HS-27A (cell line): Measurements from ENCODE around the gene VIPR2.

Source experiments
- DNase-seq: peaks from one replicate; pipeline ENCODE4 v3.0.0-alpha.2; 2012; ENCODE audit warnings: low read depth, missing footprints

The VIPR2 gene

DNA sequence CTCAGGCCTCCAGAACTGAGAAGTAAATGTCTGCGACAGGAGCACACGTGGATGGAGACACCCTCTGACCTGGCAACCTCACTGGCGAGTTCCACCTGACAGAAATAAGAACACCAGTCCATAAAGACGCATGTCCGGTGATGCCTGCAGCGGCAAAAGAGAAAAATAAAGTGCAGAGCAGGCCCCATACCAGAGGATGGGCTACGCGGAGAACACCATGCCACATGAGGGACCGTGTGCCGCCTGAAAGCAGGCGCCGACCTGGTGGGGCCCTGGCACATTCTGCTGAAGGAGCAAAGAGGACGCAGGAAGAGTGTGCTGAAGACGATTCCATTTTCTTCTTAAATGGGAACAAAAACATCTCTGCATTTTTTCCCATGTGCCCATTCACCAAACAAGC is 105.0 kb downstream of the VIPR2 start:
- DNase-seq, result no peak

DNA sequence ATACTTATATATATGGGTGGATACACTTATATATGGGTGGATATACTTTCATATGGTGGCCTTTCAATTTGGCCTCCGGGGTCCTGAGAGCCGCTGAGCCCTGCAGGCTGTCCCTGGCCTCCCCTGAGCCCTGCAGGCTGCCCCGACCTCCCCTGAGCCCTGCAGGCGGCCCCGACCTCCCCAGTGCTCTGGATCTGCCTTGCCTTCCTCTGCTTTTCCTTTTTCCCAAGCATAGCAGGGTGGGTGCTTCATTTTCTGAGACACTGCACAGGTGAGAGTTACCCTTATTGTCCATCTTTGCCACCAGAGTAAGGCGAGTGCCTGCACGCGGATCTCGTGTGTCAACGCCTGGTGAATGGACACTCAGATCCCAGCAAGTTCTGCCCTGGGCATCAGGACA is 106.6 kb downstream of the VIPR2 start:
- DNase-seq, result no peak

DNA sequence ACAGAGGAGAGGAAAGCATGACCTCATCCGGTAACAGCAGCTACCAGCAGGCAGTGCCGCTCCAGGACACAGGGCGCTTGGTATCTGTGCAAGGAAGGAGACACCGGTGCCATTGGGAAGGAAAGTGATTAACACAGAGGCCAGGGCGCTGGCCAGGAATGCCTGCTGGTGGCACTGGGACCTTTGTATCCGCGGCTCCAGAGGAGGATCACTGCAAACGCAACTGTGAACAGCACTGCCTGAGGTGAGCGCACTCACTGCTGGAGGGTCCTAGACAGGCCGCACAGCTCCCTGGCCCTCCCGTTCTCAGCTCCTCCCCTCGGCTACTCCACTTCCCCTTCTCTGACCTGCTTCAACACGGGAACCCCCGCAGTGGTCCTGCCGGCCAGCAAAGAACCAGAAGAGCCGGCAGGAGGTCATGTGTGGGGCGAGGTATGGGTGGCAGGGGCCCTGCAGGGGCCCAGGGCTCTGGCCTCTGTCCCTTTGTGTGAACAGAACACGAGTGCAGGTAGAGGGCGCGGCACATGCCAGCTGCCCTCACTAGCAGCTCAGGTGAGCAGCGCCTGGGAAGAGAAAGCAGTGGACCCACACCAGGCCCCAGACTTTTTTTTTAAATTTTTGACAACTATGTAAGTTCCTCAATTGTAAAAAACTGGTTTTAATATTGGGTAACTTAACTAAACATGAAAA is 107.6 kb downstream of the VIPR2 start:
- DNase-seq, result no peak

DNA sequence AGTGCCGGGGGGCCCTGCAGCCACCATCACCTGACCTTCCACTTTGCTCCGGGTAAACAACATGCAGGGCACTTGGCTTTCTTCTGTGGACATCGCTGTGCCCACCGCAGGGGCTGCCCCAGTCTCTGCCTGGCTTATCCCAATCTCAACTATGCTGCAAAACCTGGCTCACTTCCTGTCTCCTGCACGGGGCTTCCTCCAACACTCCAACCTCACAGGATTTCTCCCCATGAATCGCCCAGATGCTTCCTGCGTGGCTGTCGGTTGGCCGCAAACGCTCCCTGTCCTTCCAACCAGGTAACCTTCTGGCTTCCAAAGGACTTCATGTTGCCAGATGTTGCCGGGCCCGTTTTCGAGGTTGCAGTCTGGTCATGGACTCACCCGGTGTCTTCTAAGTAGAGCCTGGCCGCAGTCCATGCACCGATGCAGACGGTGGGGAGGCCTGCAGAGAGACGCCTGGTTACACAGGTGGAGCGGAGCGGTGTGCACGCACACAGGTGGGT is 109.0 kb downstream of the VIPR2 start:
- no peak for DNase-seq

DNA sequence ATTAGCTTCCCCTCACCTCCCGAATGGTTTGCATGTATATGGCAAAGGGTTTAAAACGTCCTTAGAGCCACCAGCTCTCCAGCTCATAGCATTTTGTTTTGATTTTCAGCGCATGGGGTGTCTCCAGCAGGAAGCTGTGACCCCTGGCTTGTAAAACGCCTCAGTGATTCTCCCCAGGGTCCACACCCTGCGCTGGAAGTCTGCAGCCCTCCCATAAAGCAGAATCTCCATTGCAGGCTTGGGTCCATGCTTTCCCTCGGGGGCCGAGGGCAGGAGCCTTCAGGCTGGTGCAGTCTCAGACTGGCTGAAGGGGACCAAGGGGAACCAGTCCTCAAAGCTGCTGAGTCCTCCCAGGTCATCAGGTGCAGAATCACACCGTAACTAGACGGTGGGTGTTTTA is 109.7 kb downstream of the VIPR2 start:
- no peak for DNase-seq

DNA sequence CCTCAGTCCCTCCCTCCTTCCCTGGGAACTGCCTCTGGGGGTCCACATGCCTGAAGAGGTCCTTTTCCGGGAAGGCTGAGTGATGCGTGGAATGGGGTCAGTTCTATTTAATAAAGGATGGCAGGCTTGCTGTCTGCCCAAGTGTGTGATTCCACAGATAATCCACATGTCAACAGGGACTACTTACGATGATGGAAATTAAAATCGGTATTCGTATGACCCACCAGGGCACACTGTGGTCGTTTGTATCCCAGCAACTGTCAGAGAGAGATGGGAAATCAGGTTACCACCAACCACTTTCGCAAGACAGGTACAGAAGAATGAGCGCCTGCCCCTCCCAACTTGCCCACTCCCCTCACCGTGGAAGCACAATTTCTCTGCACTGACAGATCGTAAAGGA is 110.3 kb downstream of the VIPR2 start:
- no peak for DNase-seq

DNA sequence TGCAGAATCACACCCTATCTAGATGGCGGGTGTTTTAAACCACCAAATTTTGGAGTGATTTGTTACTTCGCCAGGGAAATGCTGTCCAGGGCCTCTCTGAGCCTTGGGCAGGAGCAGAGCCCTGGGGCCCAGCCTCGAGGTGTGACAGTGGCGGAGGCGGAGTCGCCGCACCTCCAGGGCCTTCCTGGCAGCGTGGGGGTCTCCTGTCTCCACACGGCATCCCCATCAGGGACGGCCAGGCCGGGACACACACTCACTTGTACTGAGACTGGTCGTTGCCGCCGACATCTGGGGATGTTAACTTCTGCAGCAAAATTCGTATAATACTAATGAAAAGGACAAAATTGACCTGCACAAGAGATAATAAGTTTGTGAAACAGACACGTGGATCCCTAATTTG is 110.7 kb downstream of the VIPR2 start:
- DNase-seq, result no peak

DNA sequence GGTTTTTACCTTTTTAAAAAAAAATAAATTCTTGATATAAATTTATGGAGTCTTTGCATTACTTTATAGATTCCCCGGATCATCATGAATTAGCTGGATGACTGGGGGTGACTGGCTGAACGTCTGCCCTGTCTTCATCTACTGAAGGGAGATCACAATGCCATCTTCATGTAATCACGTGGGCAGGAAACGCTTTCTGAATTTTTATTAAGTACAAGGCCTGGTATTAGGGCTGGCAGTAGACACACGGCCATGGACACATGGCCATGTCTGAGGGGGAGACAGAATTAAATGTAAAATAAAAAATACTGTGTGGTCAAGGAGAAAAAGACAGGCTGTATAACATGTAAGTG is 111.2 kb downstream of the VIPR2 start:
- no peak for DNase-seq

DNA sequence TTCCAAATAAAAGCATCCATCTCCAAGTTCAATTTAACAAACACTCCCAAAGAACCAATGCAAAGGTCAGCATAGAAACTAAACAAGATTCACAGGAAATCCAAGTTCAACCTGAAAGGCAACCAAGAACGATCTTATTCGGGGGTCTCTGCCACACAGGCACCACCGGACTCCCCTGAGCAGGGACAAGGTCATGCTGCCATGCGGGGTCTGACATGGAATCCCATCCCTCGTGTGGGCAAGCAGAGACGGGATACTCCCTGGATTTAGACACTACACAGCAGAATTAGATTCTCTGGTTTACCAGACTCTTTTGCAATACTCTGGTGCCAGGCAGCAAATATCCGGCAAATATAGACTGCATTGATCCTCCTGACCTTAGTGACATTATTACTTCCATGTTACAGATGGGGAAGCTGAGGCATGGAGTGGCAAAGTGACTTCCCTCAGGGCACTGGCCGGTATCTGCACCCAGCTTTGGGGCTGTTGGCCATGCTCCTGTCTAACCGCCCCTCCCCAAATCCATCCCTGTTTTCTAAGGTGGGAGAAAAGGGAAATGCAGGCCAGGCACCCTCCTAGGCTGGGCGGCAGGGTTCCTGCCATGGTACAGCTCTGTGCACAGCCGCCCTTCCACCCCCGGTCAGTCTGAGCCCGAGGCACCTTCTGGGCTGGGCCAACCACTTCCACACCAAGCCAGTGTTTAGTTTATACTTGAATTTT is 111.8 kb downstream of the VIPR2 start:
- DNase-seq, result no peak

DNA sequence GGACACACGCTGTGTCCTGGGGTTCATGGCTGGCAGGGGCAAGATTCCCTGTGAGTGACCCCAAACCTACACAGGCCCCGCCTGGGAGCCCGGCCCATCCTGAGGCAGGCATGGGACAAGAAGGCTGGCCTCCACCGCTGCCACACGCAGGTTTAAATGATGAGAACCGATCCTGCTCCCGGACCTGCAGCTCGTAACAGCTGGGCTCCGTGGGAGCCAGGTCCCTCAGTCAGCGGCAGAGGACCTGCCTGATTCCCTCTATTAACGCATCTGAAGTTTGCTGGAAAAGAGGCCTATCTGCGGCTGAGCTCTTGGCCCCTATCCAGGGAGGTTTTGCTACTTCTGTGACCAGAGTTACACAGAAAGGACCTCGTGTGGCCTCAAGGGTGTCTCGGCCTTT is 112.3 kb downstream of the VIPR2 start:
- DNase-seq, result no peak

DNA sequence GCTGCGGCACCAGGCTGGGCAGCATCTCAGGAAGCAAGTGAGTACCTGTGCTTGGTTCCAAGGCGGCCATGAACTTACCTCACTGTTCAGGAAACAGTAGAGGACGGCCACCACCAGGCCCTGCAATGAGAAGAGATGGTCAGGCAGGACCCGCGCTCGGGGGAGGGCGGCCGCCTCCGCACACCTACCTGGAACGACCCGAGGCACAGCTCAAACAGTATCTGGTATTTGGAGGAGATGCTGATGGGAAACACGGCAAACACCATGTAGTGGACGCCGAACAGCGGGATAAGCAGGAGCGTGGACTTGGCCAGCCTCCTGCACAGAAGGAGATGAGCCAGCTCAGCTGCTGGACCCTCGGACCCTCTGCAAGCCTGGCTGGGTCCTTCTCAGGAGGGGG is 112.9 kb downstream of the VIPR2 start:
- DNase-seq, result no peak

DNA sequence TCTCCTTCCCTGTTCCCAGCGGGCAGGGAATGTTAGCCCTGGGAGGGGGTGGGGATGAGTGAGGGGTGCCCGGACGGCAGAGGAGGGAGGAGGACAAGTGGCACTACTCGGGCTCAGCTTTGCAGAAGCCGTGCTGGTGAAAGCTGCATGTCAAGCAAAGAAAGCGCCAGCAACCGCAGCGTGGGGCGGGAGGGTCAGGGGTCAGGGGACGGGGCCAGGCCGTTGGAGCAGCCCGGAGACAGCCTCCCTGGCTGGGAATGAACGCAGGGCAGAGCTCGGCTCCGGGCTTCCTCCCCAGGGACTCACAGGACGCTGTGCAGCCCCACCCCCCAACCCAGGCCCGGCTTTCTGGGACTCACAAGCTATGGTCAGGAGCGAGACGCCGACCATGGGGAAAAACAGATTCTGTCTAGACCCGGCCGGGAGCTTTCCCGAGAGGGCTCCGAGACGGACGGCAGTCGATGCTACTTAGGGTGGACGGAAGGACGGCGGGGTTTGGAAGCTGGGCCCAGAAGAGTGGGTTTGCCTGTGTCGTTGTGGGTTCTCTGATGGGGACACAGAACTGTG is 113.4 kb downstream of the VIPR2 start:
- DNase-seq, result no peak

DNA sequence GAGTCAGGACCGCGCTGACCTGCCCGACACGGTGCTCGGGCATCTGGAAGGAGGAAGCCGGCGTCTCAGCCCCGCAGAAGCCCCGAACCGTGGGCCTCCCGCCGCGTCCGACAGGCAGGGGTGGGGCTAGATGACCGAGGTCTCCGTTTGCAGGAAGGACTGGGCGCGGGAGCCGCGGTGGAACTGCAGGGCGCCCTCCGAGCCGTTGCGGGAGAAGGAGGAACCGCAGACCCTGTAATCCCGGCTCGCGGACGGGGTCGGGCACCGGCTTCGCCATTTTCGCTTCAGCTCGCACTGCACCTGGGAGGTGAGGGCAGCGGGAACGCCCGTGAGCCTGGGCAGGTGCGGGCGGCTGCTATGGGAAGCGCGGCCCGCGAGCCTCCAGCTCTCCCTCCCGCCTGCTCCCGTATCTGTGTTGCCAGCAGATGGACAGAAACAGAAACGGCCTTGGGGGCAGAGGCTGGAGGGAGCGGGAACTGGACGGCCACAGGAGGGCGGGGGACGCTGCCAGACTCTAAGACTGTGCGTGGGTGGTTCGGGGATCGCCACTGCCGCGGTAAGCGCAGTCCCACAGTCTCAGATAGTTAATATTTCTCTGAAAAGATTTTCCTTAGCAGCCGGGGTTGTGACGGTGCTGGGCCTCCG is 114.1 kb downstream of the VIPR2 start:
- DNase-seq, result no peak

DNA sequence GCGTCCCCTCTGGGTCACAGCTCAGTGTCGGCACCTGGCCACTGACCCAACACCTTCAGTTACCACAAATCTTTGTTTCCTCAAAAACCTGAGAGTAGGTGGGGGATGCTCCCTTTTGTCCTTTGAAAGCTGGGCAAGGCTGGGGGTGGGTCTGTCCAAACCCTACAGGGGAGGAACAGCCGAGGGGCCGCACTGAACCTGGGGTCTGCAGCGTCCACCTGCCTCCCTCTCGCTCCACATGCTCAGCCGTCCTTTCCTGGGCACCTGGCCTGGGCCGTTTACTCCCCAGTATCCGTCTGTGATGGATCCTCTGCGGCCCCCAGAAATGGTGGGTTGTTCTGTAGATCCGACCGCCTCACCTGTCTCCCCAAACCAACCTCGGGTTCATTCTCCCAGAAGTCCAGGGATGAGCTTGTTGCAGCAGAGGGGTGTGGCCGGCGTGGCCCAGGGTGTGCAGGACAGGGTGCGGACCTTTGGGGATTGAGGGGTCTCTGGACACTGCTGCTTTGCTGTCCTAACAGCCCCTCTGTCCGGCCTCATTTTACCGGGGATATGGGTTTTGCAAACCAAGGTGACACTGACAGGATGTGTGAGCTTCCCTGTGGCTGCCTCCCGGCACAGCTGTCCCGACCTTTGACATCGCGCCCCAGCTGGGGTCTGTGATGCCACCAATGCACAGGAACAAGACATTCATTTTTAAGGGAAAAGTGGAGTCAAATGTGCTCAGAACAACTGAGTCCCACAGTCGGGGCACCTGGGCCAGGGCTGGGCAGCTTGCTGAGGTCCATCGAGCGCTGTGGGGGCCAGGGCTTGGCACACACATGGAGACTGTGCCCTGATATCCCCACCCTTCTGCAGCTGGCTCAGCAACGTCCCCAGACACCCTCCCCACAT is 115.9 kb downstream of the VIPR2 start:
- DNase-seq, result no peak

DNA sequence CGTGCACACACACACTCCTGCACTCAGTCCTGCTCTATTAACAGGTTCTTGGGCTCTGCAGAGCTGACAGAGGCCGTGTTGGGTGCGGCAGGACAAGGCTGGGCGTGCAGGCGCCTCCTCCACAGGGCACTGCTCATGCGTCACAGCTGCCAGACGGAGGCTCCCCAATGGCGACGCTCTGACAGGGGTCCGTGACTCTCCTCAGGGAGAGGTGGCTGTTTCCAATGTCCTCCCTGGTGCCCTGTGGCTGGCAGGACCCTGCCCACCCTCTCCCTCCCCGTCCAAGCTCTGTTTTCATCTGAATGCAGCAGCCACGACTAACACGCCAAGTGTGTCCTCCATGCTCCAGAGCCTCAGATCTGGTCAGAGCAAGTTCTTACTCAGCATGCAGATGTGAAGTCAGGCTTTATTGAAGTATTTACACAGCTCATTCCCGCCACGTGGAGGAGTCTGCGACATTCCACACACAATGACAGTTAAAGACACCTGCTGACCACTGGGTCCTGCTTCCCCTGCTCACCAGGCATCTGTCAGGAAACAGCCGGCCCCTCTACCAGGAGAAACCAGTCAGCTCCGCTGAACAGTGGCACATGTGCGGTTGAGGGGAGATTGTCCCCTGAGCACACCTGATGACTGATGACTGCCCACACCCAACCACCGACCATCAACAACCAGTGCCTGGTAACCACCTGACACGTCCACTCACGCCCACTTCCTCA is 116.7 kb downstream of the VIPR2 start:
- DNase-seq, result no peak

DNA sequence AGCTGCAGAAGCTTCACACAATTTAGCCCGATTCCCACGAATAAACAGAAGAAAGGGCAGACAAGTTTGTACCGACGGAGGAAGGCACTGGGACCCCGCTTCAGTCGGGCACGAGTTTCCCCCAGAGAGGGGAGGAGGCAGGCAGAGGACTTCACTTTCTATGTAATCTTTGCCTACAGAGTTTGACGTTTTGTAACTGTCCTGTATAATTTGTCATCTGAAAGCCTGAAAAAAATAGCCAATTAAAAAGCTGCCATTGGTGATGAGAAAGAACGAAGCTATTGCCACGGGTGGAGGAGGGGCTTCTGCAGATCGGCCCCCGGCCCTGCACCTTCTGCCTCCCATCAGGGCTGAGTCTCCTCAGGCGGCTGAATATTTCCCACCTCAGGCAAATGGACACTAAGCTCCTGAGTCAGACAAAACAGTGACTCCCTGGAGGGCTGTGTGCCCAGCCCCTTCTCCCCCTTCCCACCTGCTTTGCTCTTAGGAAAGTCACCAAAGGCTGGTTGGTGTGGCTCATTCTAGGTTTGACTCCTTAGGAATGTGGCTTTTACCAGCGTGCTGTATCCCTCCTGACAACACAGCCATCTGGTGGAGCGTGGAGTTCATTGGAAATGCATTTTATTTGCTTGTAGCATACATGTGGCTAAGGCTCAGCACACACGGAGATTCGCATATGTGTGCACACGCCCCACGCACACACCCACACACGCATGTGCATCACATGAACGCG is 117.4 kb downstream of the VIPR2 start:
- no peak for DNase-seq

DNA sequence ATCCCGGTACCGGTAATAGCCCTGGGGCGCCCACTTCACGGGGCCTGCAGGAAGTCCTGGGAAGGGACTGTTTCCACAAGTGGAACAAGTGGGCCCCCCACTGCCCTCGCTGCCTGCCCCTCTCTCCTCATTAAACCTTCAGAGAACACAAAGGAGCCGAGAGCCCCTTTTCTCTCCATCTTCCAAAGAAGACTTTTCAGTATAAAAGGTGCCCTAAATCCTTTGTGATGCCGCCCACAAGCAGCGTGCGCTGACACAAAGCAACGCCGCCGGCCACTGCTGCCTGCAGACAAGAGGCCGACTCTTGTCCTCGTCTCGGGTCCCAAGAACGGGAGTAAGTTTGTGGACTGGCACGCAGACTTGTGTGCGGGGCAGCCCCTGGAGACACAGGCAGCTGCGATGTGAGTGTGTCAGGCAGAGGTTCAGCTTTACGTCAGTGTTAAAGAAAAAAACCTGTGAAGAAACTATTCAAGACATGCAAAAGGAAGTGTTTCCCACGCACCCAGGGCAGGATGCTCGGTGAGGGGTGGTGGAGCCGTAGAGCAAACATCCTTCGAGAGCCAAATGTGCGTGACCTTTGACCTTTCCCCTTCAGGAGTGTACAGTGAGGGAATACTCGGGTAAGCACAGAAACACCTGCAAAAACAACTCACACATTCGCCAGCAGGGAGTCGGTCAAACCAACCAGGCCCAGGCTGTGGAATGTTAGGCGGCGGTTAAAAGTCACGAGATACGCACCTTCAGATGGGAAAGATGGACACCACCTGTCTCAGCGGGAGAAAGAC is 118.2 kb downstream of the VIPR2 start:
- DNase-seq, result no peak

DNA sequence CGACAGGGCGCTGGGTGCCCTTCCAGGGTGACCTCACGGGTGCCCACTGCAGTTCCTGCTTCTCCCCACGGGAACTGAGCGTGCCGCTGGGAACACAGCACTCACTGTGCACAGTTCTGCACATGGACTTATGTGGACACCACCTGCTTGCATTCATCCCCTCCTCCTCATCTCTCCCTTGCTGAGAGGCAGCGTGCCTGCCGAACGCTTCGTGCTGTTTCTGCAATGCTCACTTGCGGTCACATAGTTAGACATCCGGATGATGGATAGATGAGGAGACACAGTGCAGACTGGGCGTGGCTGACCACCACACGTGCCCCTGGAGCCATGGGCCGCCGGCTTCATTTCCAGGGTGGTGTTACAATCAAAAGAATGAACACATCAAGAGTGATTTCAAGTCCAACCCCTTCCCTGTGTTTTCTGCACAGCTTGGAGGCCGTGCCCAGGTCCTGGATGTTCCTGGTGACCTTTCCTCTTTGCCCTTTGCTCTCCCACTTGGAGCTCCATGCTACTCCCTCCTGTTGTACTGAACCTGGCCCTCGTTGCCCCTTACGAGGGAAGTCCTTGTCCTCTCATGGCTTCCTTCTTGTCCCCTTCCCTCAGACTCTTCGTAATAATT is 119.4 kb downstream of the VIPR2 start:
- no peak for DNase-seq

DNA sequence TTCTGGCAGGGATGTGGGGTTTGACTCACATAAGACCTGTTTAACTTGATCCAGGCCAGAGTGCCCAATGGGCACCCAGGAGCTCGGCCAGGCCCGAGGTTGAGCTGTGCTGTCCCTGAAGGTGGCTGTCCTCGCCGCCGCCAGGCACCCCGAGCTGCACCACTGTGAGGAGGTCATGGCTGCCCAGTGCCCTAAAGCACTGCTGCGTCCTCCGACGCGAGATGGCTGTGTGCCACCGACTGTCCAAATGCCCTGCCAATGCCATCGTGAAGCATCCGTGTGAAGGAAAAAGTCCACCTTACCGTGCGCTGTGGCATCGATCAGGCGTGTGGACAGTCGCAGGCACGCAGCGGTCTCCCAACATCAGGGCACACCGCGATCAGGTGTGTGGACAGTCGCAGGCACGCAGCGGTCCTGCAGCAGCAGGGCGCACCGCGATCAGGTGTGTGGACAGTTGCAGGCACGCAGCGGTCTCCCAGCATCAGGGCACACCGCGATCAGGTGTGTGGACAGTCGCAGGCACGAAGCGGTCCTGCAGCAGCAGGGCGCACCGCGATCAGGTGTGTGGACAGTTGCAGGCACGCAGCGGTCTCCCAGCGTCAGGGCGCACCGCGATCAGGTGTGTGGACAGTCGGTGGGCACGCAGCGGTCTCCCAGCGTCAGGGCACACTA is 120.3 kb downstream of the VIPR2 start:
- no peak for DNase-seq
